Tibial nerve (tissue), 4 donors: ENCODE measurements around the gene TGFB1. TPM values are rescaled to one million over a fixed set of nuclear protein-coding genes. Genes with fewer than 3 reads are reported as not detected.

ENCODE experiments used
- DNase-seq, 2 donors: peaks; one replicate each; pipeline ENCODE4 v3.0.0-alpha.2; 2019; ENCODE audit warnings: low spot score in 2 of 2
- H3K27ac ChIP-seq, 4 donors: fragments of 200-600 bp; sonication (generic) in 3 of 4; one replicate each; pipeline ENCODE4 v1.5.1; 2017 to 2019; ENCODE audit warnings: mild to moderate bottlenecking in 1 of 4
- H3K27me3 ChIP-seq, 2 donors: fragments of 200-600 bp; sonication (generic) in 1 of 2; one replicate each; pipeline versions ENCODE4 v1.5.1 to v1.6.0; 2017 to 2019
- H3K36me3 ChIP-seq, 3 donors: fragments of 200-600 bp; sonication (generic); one replicate each; pipeline ENCODE4 v1.5.1; 2018 to 2019
- H3K4me1 ChIP-seq, 4 donors: fragments of 200-600 bp; sonication (generic) in 3 of 4; one replicate each; pipeline ENCODE4 v1.5.1; 2017 to 2019
- H3K4me3 ChIP-seq, 4 donors: fragments of 200-600 bp; sonication (generic) in 3 of 4; one replicate each; pipeline ENCODE4 v1.5.1; 2017 to 2019; ENCODE audit warnings: mild to moderate bottlenecking in 1 of 4, moderate library complexity in 1 of 4
- H3K9me3 ChIP-seq, 4 donors: fragments of 200-600 bp; sonication (generic) in 3 of 4; one replicate each; pipeline ENCODE4 v1.5.1; 2017 to 2019
- EP300 ChIP-seq, 2 donors: sonication (generic); formaldehyde crosslinking; IDR thresholded peaks; one replicate each; pipeline ENCODE4 v1.6.1; 2017; ENCODE audit warnings: antibody characterized with exemption in 2 of 2, mild to moderate bottlenecking in 1 of 2
- POLR2A ChIP-seq, 2 donors: fragments of 450-650 bp; IDR thresholded peaks; one replicate each; pipeline ENCODE4 v1.6.1; 2017; ENCODE audit warnings: antibody characterized with exemption in 2 of 2, mild to moderate bottlenecking in 2 of 2, moderate library complexity in 2 of 2
- WGBS, 2 donors: methylation state at CpG; one replicate each; pipeline ENCODE4 v1.1.5; 2018; 5-methylcytosine and 5-hydroxymethylcytosine counted together
- total RNA-seq, 4 donors: library from RNA; depleted of rRNA; stranded (reverse); fragments of >200 nt; gene quantifications; one replicate each; pipeline ENCODE4 v1.1.0, GENCODE V29; 2016
- TF ChIP-seq, protein P1 (sequence below), 5 experiments: fragments of 200-600 bp in 3 of 5; fragments of 450-650 bp in 2 of 5; sonication (generic) in 3 of 5; IDR thresholded peaks; one replicate each; pipeline ENCODE4 v1.5.1; 2016 to 2019; ENCODE audit warnings: antibody characterized with exemption in 5 of 5, mild to moderate bottlenecking in 3 of 5, moderate library complexity in 2 of 5

The TGFB1 gene
- total RNA-seq, 4 donors from 2014 or later, result 14.6 to 31.8 (median 23.9) TPM

DNA sequence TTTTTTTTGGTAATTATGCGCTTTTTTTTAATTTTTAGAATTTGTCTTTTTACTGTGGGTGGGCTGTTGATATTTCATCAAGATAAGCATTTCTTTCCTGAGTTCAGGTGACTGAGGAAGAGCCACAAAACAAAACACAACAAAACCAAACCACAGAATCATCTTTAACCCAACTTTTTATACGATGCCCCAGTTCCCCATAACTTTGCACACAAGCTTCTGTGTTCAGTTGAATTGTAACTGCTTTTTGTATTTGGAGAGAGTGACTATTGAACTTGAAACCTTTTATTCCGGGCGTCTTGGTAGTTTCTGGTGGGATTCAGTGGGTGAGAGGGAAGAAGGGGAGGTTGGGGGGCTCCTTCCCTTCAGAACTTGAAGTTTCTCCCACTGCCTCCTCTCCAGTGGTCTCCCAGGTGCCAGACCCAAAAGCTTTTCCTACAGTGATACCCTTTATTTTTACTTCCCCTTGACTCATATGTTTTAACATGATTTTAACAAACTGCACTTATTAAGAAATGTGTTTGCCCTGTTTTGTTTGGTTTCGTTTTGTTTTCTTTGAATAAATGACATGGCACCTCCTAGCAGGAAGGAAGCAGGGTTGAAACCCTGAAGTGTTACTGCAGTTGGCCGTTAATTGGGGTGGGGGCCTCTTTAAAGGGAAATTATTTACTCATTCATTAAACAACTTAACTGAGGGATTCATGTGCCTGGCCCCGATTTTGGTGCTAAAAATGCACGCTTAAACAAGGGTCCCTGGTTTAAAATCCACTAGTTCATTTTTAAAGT, 46.4 kb downstream of the TGFB1 start:
- TF ChIP-seq POLR2A (IDR thresholded peaks at IDR 0.05), result no peak
- TF ChIP-seq EP300 (IDR thresholded peaks at IDR 0.05), result no peak
- TF ChIP-seq, protein P1, sequence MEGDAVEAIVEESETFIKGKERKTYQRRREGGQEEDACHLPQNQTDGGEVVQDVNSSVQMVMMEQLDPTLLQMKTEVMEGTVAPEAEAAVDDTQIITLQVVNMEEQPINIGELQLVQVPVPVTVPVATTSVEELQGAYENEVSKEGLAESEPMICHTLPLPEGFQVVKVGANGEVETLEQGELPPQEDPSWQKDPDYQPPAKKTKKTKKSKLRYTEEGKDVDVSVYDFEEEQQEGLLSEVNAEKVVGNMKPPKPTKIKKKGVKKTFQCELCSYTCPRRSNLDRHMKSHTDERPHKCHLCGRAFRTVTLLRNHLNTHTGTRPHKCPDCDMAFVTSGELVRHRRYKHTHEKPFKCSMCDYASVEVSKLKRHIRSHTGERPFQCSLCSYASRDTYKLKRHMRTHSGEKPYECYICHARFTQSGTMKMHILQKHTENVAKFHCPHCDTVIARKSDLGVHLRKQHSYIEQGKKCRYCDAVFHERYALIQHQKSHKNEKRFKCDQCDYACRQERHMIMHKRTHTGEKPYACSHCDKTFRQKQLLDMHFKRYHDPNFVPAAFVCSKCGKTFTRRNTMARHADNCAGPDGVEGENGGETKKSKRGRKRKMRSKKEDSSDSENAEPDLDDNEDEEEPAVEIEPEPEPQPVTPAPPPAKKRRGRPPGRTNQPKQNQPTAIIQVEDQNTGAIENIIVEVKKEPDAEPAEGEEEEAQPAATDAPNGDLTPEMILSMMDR (IDR thresholded peaks at IDR 0.05), result no peak

DNA sequence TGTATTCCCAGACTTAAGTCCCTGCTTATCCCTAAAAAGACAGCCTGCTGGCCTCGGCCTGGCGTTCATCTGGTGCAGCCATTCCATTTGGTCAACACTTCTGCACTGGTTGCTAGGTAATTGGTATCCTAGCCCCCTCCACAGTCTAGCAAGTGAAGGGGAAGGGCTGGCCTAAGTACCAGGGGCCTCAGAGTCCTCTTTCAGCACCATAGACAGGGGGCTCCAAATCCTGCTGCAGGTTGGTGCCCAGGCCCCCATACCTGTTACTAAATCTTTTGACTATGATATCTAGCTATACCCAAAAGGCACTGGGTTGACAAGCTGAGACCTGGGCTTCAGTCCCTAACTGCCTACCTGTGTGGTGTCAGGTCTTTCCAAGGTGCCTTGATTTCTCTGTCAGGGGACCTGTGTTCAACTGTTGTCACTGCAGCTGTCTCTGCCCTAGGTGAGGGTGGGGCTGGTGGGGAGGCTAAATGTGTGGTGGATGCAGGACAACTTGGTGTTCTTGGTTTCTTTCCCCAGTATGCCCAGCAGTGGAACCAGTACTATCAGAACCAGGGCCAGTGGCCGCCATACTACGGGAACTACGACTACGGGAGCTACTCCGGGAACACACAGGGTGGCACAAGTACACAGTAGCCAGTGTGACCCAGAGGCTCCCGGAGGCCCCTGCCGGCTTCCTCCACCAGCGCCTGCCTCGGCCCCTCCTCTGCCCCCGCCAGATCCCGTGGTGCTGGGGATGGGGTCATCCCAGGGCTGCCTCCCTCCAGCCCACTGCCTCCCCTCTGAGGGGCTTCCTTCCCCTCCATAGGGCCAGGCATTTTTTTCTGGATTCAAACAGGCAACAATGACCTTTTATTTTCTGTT, 47.6 kb downstream of the TGFB1 start:
- Histone ChIP-seq H3K36me3 (peaks cover 10 to 58% (median 34%) of the 10 kb centered on the region in 3 donors), H3K4me3 (no peak overlapping the region), H3K27me3 (no peaks in the 10 kb centered on the region), H3K27ac (peak overlapping the region in 3 of 4 donors; percentile 41 to 64 (median 54)), H3K4me1 (peaks cover 0 to 33% (median 20%) of the 10 kb centered on the region in 4 donors), H3K9me3 (no peaks in the 10 kb centered on the region)
- TF ChIP-seq EP300 (IDR thresholded peaks at IDR 0.05), result no peak
- TF ChIP-seq POLR2A (IDR thresholded peaks at IDR 0.05), result no peak
- TF ChIP-seq, protein P1 (IDR thresholded peaks at IDR 0.05), result no peak
- 44 to 53% methylated on average over 8 to 10 of the region's 13 CpGs for WGBS, 2 donors
- DNase-seq, result no peak

More for the DNA sequence above, 46.4 kb downstream of the TGFB1 start:
- Histone ChIP-seq H3K4me1 (peaks cover 0 to 44% (median 27%) of the 10 kb centered on the region in 4 donors), H3K36me3 (peaks cover 10 to 50% (median 34%) of the 10 kb centered on the region in 3 donors), H3K27me3 (no peaks in the 10 kb centered on the region), H3K9me3 (no peaks in the 10 kb centered on the region), H3K4me3 (no peak overlapping the region), H3K27ac (peak overlapping the region in 3 of 4 donors; percentile 93 to 99 (median 96))
- DNase-seq, result no peak
- WGBS, 2 donors, result 57 to 58% methylated on average over 8 of the region's 8 CpGs

DNA sequence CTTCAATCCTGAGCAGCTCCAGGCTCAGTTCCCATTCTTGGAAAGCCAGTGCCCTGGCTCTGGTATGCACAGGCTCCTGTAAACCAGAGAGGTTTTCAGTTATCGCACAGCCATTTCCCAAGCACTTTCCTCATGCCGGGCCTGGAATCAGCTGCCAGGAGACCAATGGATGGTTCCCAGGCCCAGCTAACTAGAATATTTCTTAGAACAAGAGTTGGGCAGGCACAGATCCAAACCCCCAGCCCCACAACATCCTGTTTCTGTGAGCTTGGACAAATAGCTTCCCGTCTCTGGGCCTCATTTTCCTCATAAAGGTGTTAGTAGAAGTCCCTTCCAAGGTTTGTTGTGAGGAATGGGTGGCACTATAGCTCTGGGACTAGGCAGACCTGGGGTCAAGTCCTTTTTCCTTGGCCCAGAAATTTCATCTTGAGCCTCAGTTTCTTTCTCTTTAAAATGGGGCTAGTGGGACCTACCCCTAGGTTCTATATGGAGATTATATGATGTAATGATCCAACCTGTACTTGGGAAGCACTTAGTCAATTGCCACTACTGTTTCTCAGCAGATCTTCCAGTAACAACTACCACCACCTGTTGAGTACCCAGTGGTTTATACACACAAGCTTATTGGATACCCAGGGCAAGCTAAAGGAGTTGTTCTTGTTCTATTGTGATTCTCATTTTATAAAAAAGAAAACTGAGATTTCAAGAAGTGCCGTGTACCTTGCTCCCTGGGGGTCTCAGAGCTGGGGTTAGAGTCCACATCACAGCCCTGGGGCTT, 48.8 kb downstream of the TGFB1 start:
- H3K9me3 ChIP-seq, result no peaks in the 10 kb centered on the region
- no peaks in the 10 kb centered on the region for H3K27me3 ChIP-seq
- H3K4me1 ChIP-seq, result peaks cover 0 to 32% (median 18%) of the 10 kb centered on the region in 4 donors
- 78 to 87% methylated on average over 4 of the region's 4 CpGs for WGBS, 2 donors
- TF ChIP-seq POLR2A (IDR thresholded peaks at IDR 0.05), result no peak
- TF ChIP-seq, protein P1 (IDR thresholded peaks at IDR 0.05), result no peak
- no peak for TF ChIP-seq EP300 (IDR thresholded peaks at IDR 0.05)
- H3K27ac ChIP-seq, result peak overlapping the region in 1 of 4 donors; percentile 1
- no peak overlapping the region for H3K4me3 ChIP-seq
- DNase-seq, result no peak
- peaks cover 10 to 70% (median 34%) of the 10 kb centered on the region in 3 donors for H3K36me3 ChIP-seq

DNA sequence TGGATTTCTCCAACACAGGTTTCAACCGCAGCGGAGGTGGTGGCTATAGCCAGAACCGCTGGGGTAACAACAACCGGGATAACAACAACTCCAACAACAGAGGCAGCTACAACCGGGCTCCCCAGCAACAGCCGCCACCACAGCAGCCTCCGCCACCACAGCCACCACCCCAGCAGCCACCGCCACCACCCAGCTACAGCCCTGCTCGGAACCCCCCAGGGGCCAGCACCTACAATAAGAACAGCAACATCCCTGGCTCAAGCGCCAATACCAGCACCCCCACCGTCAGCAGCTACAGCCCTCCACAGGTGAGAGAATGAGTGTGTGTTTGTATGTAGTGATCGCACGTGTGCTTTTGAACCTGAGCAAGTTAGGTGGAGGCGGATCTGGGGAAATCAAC, 49.8 kb downstream of the TGFB1 start:
- Histone ChIP-seq H3K4me3 (no peak overlapping the region), H3K4me1 (peaks cover 0 to 37% (median 24%) of the 10 kb centered on the region in 4 donors), H3K27ac (no peak overlapping the region), H3K36me3 (peaks cover 10 to 70% (median 34%) of the 10 kb centered on the region in 3 donors), H3K9me3 (no peaks in the 10 kb centered on the region), H3K27me3 (no peaks in the 10 kb centered on the region)
- DNase-seq, result no peak
- TF ChIP-seq EP300 (IDR thresholded peaks at IDR 0.05), result no peak
- TF ChIP-seq, protein P1 (IDR thresholded peaks at IDR 0.05), result no peak
- no peak for TF ChIP-seq POLR2A (IDR thresholded peaks at IDR 0.05)
- WGBS, 2 donors, result 91 to 96% methylated on average over 13 of the region's 14 CpGs
